Epithelial cell of esophagus (primary cell): Measurements from ENCODE around the gene GATA1.
A peak's percentile ranks its signal among the peaks of the same experiment; 100 is the strongest.

Experiments used
- DNase-seq: peaks from one replicate; pipeline ENCODE4 v3.0.0; 2010; ENCODE audit warnings: low read depth
- H3K4me3 ChIP-seq: 2 replicates; pipeline ENCODE4 v1.5.1; 2011; ENCODE audit warnings: mild to moderate bottlenecking, low read length, control low read depth
- TF ChIP-seq, protein P1 (sequence below): IDR thresholded peaks from 2 replicates; pipeline ENCODE4 v1.5.1; 2011; ENCODE audit warnings: low read depth, mild to moderate bottlenecking, low read length, control low read depth, inconsistent platforms; ENCODE audit not compliant: insufficient read depth; ENCODE audit errors: missing control alignments

The GATA1 gene

GRCh38 chrX:48794911-48795515 lies 8.6 kb downstream of the GATA1 start:
- TF ChIP-seq, protein P1, sequence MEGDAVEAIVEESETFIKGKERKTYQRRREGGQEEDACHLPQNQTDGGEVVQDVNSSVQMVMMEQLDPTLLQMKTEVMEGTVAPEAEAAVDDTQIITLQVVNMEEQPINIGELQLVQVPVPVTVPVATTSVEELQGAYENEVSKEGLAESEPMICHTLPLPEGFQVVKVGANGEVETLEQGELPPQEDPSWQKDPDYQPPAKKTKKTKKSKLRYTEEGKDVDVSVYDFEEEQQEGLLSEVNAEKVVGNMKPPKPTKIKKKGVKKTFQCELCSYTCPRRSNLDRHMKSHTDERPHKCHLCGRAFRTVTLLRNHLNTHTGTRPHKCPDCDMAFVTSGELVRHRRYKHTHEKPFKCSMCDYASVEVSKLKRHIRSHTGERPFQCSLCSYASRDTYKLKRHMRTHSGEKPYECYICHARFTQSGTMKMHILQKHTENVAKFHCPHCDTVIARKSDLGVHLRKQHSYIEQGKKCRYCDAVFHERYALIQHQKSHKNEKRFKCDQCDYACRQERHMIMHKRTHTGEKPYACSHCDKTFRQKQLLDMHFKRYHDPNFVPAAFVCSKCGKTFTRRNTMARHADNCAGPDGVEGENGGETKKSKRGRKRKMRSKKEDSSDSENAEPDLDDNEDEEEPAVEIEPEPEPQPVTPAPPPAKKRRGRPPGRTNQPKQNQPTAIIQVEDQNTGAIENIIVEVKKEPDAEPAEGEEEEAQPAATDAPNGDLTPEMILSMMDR, result no peak
- peak; percentile 49 for DNase-seq
- H3K4me3 ChIP-seq, result no peak overlapping the region

DNA sequence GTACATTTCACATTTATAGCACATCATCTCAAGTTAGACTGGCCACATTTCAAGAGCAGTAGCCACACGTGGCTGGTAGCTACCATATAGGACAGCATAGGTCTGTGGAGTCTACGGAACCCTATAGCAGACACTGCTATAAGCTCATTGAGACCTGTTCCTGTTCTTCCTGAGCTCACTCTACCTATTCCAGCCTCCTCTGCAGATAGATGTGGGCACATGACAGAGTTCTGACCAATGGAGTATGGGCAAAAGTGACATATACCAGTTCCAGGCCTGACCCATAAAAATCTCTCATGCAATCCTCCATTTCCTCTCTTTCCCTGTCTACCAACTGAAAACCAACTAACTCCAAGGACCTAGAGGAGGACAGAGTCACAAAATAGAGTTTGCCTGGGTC lies 11.9 kb downstream of the GATA1 start:
- DNase-seq, result no peak
- TF ChIP-seq, protein P1, result no peak
- H3K4me3 ChIP-seq, result no peak overlapping the region

DNA sequence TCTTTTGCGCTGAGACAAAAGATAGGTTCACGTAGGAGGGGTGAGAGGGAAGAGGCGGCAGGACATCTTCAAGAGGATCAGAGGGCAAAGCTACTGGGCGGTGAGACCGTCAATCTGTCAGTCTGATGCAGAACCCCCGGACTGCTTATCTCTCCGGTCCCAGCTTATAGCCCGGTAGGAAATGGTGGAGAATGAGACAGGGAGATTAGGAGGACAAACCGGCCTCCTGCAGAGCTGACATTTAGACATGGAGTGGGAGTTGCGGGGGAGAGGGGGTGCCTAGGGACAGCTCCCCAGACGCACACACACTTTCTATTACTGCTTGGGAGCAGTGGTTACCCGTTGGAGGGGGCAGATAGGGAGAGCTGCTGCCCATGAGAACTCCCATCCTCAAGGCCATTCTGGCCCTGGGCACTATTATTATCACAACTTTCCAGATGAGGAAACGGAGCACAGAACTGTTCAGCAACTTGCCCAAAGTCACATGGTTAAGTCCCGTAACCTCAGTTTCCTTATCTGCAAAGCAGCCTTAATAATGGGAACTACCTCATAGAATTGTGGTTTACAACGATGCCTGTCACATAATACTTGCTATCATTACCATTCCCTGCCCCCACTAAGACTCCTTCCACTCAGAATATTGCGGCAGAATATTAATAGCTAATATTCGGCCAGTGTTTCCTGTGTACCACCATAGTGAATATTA lies 14.3 kb downstream of the GATA1 start:
- TF ChIP-seq, protein P1, result no peak
- DNase-seq, result no peak
- H3K4me3 ChIP-seq, result peak overlapping the region; percentile 64

GRCh38 chrX:48801280-48802088 lies 15.1 kb downstream of the GATA1 start, which contains the start of gene HDAC6:
TSS of gene HDAC6 (plus strand) at chrX:48802067. CDS start at chrX:48802693, 626 bp downstream.
- TF ChIP-seq, protein P1, result no peak
- peak within 1 kb of the TSS; percentile 67 for H3K4me3 ChIP-seq
- DNase-seq, result peak; percentile 98

- TF ChIP-seq, protein P1, result no peak
- peak; percentile 85 for DNase-seq
- H3K4me3 ChIP-seq, result peak overlapping the region; percentile 67
Observed at GRCh38 chrX:48802089-48802904, 15.9 kb downstream of the GATA1 start.

DNA sequence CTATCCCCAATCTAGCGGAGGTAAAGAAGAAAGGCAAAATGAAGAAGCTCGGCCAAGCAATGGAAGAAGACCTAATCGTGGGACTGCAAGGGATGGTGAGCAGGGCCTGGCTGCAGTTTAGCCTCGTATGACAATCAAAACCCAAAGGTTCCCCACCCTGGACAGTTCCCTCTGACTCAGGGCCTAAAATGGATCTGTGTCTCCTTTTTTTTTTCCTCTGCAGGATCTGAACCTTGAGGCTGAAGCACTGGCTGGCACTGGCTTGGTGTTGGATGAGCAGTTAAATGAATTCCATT lies 16.5 kb downstream of the GATA1 start:
- TF ChIP-seq, protein P1, result no peak
- H3K4me3 ChIP-seq, result peak overlapping the region; percentile 67
- DNase-seq, result no peak
